Right lobe of liver (tissue), 4 donors: ENCODE measurements around the gene ABL1.

Experiments
- CTCF ChIP-seq, 4 donors: fragments of 200-600 bp in 3 of 4; fragments of 450-650 bp in 1 of 4; IDR thresholded peaks; one replicate each; pipeline versions ENCODE4 v1.5.1 to v1.8.0; 2016 to 2022; ENCODE audit warnings: antibody characterized with exemption in 4 of 4, mild to moderate bottlenecking in 2 of 4
- POLR2A ChIP-seq: fragments of 450-650 bp; IDR thresholded peaks from one replicate; pipeline ENCODE4 v1.6.1; 2017; ENCODE audit warnings: antibody characterized with exemption, mild to moderate bottlenecking
- donor health status: DM: no; HTN: no; CAD: no.
- donor health status: DM: no; HTN: no; CAD: no.
- donor health status: DM: no; HTN: yes; CAD: no.

GRCh38 chr9:130862747-130863146 is 27.7 kb downstream of the ABL1 start:
- TF ChIP-seq CTCF (IDR thresholded peaks at IDR 0.05) (no peak), POLR2A (no peak)
